ENCODE measurements around the gene RIMS4. TPM values are rescaled to one million over a fixed set of nuclear protein-coding genes. Genes with fewer than 3 reads are reported as not detected.
A peak's percentile ranks its signal among the peaks of the same experiment; 100 is the strongest.

The RIMS4 gene
- total RNA-seq, 1 donor from 2014 or later = 5.3 TPM

DNA sequence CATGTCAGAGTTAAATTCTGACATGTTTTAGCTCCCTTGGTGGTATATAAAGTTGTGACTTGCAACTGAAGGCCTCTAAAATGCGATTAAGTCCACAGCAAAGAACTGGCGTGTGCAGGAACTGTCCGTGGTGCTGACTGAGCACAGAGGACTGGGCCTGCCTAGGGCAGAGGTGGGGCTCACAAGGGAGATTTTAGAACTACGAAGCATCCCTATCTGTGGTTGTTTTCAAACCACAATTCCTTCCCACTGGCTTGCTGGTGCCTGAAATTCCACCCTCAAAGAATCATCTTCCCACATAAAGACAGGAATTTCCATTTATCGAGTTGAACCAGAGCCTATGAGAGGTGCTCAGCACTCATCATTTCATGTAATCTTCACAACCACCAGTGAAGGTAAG, 30.1 kb downstream of the RIMS4 start:
- H3K4me3 Mint-ChIP-seq = no peak overlapping the region
- Histone ChIP-seq H3K27me3 (peaks cover 4% of the 10 kb centered on the region), H3K4me3 (no peak overlapping the region), H3K4me2 (no peak overlapping the region), H3K79me2 (ENCODE audit: low read depth) (no peaks in the 10 kb centered on the region), H2AFZ (replicated peaks) (no peak overlapping the region), H3K9me3 (ENCODE audit: low read depth) (no peaks in the 10 kb centered on the region), H3K4me1 (no peaks in the 10 kb centered on the region), H3F3A (ENCODE audit: low read depth) (no peaks in the 10 kb centered on the region), H3K27ac (no peak overlapping the region), H3K36me3 (no peaks in the 10 kb centered on the region), H3K9ac (no peak overlapping the region), H4K20me1 (ENCODE audit: low read depth) (peaks cover 48% of the 10 kb centered on the region)
- H3K4me1 Mint-ChIP-seq = no peaks in the 10 kb centered on the region
- DNase-seq (ENCODE audit: low spot score) = peak; percentile 90
- no peaks in the 10 kb centered on the region for H3K9me3 Mint-ChIP-seq
- TF ChIP-seq CTCF (IDR thresholded peaks at IDR 0.05) = no peak
- no peak for TF ChIP-seq EZH2phosphoT487 (IDR thresholded peaks at IDR 0.05)
- TF ChIP-seq EZH2 (IDR thresholded peaks at IDR 0.05) = no peak
- no peaks in the 10 kb centered on the region for H3K36me3 Mint-ChIP-seq
- H3K27ac Mint-ChIP-seq = no peak overlapping the region
- peaks cover 9% of the 10 kb centered on the region for H3K27me3 Mint-ChIP-seq (ENCODE audit: insufficient read depth, low read depth)

DNA sequence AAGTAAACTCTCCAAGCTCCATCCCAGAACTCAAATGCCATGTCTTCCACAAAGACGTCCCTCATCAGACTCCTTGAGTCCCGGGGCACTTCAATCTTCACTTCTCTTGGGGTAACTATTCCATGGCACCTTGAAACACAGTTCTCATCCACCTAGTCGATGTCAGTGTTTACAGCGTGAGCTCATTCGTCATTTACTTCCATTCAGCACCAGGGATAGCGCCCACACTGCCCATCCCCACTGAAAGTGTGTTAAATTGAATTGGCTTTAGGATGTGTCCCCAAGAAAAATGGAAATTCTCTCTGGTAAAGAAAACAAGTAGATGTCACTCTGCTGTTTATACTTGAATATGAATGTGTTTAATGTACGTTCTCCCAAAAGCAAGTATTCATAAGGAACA, 33.4 kb downstream of the RIMS4 start:
- Histone ChIP-seq H4K20me1 (ENCODE audit: low read depth) (peaks cover 52% of the 10 kb centered on the region), H3K27ac (no peak overlapping the region), H3K4me1 (no peaks in the 10 kb centered on the region), H3K27me3 (peaks cover 4% of the 10 kb centered on the region), H3K36me3 (no peaks in the 10 kb centered on the region), H3K4me2 (no peak overlapping the region), H3K9me3 (ENCODE audit: low read depth) (no peaks in the 10 kb centered on the region), H3K79me2 (ENCODE audit: low read depth) (no peaks in the 10 kb centered on the region), H2AFZ (replicated peaks) (no peak overlapping the region), H3K9ac (no peak overlapping the region), H3F3A (ENCODE audit: low read depth) (no peaks in the 10 kb centered on the region), H3K4me3 (no peak overlapping the region)
- no peaks in the 10 kb centered on the region for H3K9me3 Mint-ChIP-seq
- H3K4me1 Mint-ChIP-seq = no peaks in the 10 kb centered on the region
- TF ChIP-seq EZH2 (IDR thresholded peaks at IDR 0.05) (no peak), CTCF (IDR thresholded peaks at IDR 0.05) (no peak)
- H3K36me3 Mint-ChIP-seq = no peaks in the 10 kb centered on the region
- peak; percentile 82 for DNase-seq (ENCODE audit: low spot score)
- H3K4me3 Mint-ChIP-seq = no peak overlapping the region
- H3K27ac Mint-ChIP-seq = no peak overlapping the region
- peaks cover 9% of the 10 kb centered on the region for H3K27me3 Mint-ChIP-seq (ENCODE audit: insufficient read depth, low read depth)

- H3F3A ChIP-seq (ENCODE audit: low read depth) = no peaks in the 10 kb centered on the region
- no peak overlapping the region for H3K27ac Mint-ChIP-seq
- peaks cover 13% of the 10 kb centered on the region for H3K4me1 Mint-ChIP-seq
- H3K9me3 ChIP-seq (ENCODE audit: low read depth) = no peaks in the 10 kb centered on the region
- H3K9ac ChIP-seq = no peak overlapping the region
- no peaks in the 10 kb centered on the region for H3K36me3 Mint-ChIP-seq
- H3K27me3 ChIP-seq = peaks cover 4% of the 10 kb centered on the region
- H3K79me2 ChIP-seq (ENCODE audit: low read depth) = no peaks in the 10 kb centered on the region
- no peak for DNase-seq (ENCODE audit: low spot score)
- no peak overlapping the region for H3K4me3 Mint-ChIP-seq
- no peak for TF ChIP-seq EZH2phosphoT487 (IDR thresholded peaks at IDR 0.05)
- no peak for TF ChIP-seq EZH2 (IDR thresholded peaks at IDR 0.05)
- no peak for TF ChIP-seq CTCF (IDR thresholded peaks at IDR 0.05)
- H3K27me3 Mint-ChIP-seq (ENCODE audit: insufficient read depth, low read depth) = peaks cover 10% of the 10 kb centered on the region
- no peak overlapping the region for H3K27ac ChIP-seq
- H3K4me2 ChIP-seq = no peak overlapping the region
- no peaks in the 10 kb centered on the region for H3K4me1 ChIP-seq
- H3K36me3 ChIP-seq = no peaks in the 10 kb centered on the region
- no peak overlapping the region for H2AFZ ChIP-seq (replicated peaks)
- no peak overlapping the region for H3K4me3 ChIP-seq
- H4K20me1 ChIP-seq (ENCODE audit: low read depth) = peaks cover 24% of the 10 kb centered on the region
- no peaks in the 10 kb centered on the region for H3K9me3 Mint-ChIP-seq
Observed at GRCh38 chr20:44773070-44773829, 37.1 kb downstream of the RIMS4 start.

All from neural progenitor cell (in vitro differentiated cells).